ENCODE data around the gene RPAP3. TPM values are rescaled to one million over a fixed set of nuclear protein-coding genes. Genes with fewer than 3 reads are reported as not detected.

RPAP3 gene
- total RNA-seq, 1 donor from 2014 or later: 24.2 TPM

- Histone ChIP-seq H3K27ac (replicated peaks) (peak overlapping the region; percentile 90), H3K27me3 (ENCODE audit: low read depth) (no peaks in the 10 kb centered on the region), H3K9me3 (replicated peaks) (no peaks in the 10 kb centered on the region), H3K4me1 (peaks cover 69% of the 10 kb centered on the region), H3K4me3 (peak overlapping the region; percentile 71), H3K36me3 (peaks cover 22% of the 10 kb centered on the region)
- intact Hi-C loops (cut with micrococcal nuclease): no loop called here
- no peak for TF ChIP-seq CTCF (IDR thresholded peaks at IDR 0.05; ENCODE audit: borderline replicate concordance)
- no peak for DNase-seq
Observed at GRCh38 chr12:47752552-47752951, 46.7 kb upstream of the RPAP3 start.

GRCh38 chr12:47752121-47752520, 46.3 kb upstream of the RPAP3 start:
- H3K27me3 ChIP-seq (ENCODE audit: low read depth): no peaks in the 10 kb centered on the region
- no peaks in the 10 kb centered on the region for H3K9me3 ChIP-seq (replicated peaks)
- no peak overlapping the region for H3K4me3 ChIP-seq
- no peak for TF ChIP-seq CTCF (IDR thresholded peaks at IDR 0.05; ENCODE audit: borderline replicate concordance)
- DNase-seq: no peak
- intact Hi-C loops (cut with micrococcal nuclease): no loop called here
- peak overlapping the region; percentile 90 for H3K27ac ChIP-seq (replicated peaks)
- peaks cover 25% of the 10 kb centered on the region for H3K36me3 ChIP-seq
- H3K4me1 ChIP-seq: peaks cover 64% of the 10 kb centered on the region

GRCh38 chr12:47751561-47751960, 45.7 kb upstream of the RPAP3 start:
- no peak overlapping the region for H3K4me3 ChIP-seq
- no peak for DNase-seq
- H3K27me3 ChIP-seq (ENCODE audit: low read depth): no peaks in the 10 kb centered on the region
- H3K36me3 ChIP-seq: peaks cover 27% of the 10 kb centered on the region
- peaks cover 64% of the 10 kb centered on the region for H3K4me1 ChIP-seq
- H3K9me3 ChIP-seq (replicated peaks): no peaks in the 10 kb centered on the region
- TF ChIP-seq CTCF (IDR thresholded peaks at IDR 0.05; ENCODE audit: borderline replicate concordance): no peak
- intact Hi-C loops (cut with micrococcal nuclease): no loop called here
- H3K27ac ChIP-seq (replicated peaks): peak overlapping the region; percentile 90

GRCh38 chr12:47750916-47751470, 45.2 kb upstream of the RPAP3 start:
- H3K4me1 ChIP-seq: peaks cover 61% of the 10 kb centered on the region
- H3K4me3 ChIP-seq: no peak overlapping the region
- peaks cover 33% of the 10 kb centered on the region for H3K36me3 ChIP-seq
- intact Hi-C loops (cut with micrococcal nuclease): no loop called here
- H3K27me3 ChIP-seq (ENCODE audit: low read depth): no peaks in the 10 kb centered on the region
- TF ChIP-seq CTCF (IDR thresholded peaks at IDR 0.05; ENCODE audit: borderline replicate concordance): no peak
- peak overlapping the region; percentile 90 for H3K27ac ChIP-seq (replicated peaks)
- no peak for DNase-seq
- H3K9me3 ChIP-seq (replicated peaks): no peaks in the 10 kb centered on the region

- no peak for DNase-seq
- H3K4me3 ChIP-seq: no peak overlapping the region
- H3K9me3 ChIP-seq (replicated peaks): no peaks in the 10 kb centered on the region
- no peaks in the 10 kb centered on the region for H3K27me3 ChIP-seq (ENCODE audit: low read depth)
- H3K4me1 ChIP-seq: peaks cover 61% of the 10 kb centered on the region
- TF ChIP-seq CTCF (IDR thresholded peaks at IDR 0.05; ENCODE audit: borderline replicate concordance): no peak
- peaks cover 36% of the 10 kb centered on the region for H3K36me3 ChIP-seq
- no peak overlapping the region for H3K27ac ChIP-seq (replicated peaks)
- intact Hi-C loops (cut with micrococcal nuclease): no loop called here
Observed at GRCh38 chr12:47750229-47750798, 44.5 kb upstream of the RPAP3 start.
